GM21390 (cell line): ENCODE data around the gene MTNR1A.

ENCODE experiments used
- ATAC-seq: cut with Tn5 transposase; IDR thresholded peaks from one replicate; pipeline ENCODE4 v1.9.1; 2021; ENCODE audit not compliant: unreplicated experiment

The MTNR1A gene

DNA sequence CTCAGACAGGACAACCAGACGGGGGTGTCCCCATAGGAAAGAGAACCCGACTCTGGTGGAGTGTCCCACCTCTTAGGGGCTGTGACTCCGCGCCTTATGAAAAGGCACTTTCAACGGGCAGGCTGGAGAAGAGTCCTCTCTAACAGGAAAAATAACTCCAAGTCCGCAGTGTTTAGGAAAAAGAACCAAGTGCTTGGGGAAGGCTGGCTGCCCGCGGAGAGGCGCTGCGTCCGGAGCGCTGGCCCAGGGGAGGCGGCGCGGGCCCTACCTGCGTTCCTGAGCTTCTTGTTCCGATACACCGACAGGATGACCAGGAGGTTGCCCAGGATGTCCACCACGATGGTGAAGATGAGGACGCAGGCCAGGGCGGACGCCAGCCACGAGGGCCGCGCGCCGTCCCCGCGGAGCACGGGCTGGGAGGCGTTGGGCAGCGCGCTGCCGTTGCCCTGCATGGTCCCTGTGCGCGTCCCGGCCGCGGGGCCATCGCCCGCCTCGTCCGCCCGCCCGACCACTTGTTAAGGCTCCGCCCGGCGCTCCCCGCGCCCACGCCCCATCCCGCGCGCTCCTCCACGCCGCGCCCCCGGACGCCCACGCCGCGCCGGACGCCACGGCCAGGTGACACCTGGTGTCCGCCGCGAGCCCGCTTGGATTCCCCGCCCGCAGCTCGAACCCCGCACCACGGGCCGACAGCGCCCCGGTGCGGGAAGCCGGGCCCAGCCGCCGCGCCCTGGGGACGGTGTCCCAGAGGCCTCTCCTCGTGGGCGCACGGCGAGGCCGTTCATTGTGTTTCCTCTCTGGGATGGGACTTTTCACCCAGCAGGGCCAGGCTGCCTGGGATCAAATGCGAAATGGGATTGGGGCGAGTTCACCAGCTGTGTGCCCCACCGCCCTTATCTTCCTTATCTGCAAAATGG lies at the start of gene MTNR1A:
TSS of gene MTNR1A (minus strand) at position 654 of the 914 bp plus-strand sequence. CDS start at position 452, 202 bp downstream.
- ATAC-seq, result no peak

DNA sequence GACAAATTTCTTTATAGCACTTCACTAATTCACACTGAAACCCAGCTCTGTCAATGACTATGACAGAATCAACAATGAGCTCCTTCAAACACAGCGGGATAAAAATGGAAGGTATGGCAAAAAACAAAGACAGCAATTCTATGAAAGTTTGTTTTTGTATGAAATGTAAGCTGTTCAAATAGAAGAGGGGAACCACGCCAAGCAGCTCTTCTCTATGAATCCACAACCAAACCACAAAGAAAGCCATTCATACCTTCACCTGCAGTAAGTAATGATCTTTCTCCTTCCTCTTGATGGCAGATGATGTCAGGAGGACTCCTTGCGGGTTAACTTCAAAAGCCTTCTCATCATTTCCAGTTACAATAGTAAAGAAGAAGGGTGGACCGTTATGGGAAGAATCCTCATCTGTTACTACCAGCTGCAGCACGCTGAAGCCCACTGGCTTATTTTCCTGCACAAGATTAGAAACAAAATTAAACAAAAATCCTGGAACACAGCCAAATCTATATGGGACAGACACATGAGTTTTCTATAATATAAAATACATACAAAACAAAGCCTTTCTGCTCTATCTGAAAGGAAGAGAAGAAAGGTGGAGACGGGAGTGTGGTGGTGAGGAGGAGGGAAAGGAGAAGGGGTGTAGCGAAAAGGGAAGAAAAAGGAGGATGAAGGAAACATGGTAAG lies 48.9 kb upstream of the MTNR1A start:
- no peak for ATAC-seq

DNA sequence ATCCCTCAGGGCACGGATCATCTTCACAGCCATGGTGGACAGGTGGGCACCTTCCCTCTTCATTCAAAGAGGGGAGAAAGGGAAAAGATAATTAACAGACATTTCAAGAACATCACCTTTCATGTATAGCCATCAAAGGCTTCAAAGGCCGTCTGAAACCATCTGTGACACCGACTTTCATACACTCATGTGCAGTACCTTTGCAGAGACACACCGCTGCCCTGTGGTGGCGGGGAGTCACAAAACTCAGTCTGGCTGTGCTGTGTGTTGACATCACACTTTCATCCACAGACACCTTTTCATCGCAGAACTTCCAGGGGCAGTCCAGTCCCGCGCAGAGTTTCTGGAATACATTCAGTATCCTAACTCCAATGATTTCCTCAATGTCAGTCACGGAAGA lies 47.6 kb upstream of the MTNR1A start:
- no peak for ATAC-seq

DNA sequence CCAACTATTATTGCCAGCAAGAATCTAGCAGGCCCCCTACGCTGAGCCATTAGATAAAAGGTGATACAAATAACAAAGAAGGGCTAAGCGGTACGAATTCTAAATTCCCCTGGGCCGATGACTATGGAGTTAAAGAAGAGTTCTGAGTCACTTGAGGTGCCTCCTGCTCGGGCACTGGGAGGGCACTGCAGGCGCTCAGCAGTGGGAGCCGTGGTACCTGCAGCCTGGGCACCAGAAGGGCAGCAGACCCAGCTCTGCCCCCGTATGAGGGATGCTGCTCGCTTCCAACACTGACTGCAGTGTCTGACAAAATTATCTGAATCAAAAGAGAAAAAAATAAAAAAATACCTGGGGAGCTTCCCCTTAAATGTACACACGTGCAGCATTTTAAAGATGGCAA lies 44.1 kb upstream of the MTNR1A start:
- ATAC-seq, result no peak

DNA sequence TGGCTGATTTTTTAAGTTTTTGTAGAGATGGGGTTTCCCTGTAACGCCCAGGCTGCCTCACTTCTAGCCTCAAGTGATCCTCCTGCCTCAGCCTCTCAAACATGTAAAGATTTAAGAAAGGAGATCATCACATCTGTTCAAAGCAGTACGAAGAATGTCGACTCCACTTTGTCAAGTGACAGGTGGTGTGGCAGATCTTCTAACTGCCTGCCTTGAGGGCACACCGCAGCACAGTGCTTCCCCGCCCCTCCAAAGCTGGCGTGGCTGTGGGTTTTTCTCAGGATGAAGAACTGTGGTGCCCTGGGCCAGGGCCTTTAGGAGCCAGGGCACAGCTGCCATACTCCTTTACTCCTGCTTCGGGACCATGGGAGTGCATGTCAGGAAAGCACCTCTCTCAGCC lies 43.3 kb upstream of the MTNR1A start:
- ATAC-seq, result no peak

DNA sequence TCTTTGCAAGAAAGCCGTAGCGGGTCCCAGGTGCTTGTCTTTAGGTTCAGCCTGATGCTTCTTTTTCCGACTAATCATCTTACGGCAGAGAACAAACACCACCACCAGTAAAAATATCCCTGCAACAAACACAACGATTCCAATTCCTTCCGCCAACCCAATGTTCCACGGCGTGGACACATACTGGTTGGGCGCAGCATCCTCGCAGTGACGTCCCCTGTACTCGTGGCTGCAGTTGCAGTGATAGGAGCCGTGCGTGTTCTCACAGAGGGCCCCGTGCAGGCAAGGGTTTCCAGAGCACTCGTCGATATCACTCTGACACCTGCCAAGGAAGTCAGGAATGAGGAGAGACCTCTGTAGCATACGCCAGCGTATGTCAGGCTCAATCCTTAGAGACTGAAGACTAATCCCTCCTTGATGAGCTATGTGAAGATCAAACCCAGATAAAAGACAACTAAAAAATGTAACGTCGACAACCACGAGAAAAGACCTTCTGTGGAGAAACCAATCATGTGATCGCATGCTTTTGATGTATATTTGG lies 41.6 kb upstream of the MTNR1A start:
- ATAC-seq, result no peak

DNA sequence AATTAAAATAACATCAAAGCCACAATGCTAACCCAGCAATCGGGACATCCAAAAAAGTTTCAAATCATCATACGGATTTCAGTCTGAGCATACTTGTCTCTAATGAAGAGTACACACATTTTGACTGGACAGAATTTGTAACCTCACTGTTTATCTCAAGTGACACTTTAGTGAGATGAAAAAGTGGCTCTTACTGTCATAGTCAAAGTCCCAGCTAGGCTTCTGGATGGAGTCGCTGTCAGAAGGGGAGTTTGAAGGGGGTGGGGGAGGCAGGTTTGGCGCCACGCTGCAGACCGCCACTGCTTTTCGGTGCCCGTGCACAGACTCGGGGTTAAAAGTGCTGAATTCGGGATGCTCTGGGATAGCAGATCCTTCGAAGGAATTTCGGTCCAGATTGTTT lies 41.0 kb upstream of the MTNR1A start:
- ATAC-seq, result no peak

DNA sequence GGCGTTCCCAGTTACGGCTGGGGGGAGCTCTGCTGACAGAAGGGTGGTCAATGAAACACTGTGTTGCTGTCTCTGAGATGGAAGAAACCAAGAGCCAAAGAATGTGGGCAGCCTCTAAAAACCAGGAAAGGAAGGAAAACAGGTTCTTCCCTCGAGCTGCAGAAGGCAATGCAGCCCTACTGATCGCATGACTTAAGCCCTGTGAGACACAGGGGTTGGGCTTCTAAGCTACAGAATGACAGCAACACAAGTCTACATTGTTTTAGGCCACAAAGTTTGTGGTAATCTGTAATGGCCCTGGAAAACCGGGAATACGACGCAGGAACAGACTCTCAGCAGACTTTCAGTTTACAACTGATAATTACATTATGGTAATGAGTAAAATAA lies 38.2 kb upstream of the MTNR1A start:
- ATAC-seq, result no peak

DNA sequence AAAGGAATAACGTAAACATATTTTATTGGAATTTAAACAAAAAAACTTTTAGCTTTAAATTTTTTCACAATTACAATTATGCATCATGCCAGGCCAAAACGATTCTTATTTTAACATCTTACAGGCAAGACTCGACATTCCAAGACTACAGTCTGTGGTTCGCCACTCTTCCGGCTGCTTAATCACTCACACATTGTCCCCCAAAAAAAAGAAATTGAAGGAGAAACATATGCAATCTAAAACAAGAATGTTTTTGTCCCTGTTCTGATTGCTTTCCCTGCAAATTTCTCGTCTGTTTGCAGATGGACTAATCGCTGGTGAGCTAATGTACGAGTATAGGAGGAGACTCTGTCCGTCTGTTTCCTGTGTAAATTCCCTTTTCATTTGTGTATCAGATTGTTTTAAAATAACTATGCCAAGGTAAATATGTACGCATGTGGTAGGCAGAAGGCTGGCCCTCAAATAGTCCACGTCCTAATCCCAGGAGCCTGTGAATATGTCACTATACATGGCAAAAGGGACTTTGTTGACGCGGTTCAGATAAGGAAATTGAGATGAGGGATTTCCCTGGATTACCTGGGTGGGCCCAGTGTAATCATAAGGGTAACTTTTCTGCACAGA lies 37.7 kb upstream of the MTNR1A start:
- no peak for ATAC-seq

DNA sequence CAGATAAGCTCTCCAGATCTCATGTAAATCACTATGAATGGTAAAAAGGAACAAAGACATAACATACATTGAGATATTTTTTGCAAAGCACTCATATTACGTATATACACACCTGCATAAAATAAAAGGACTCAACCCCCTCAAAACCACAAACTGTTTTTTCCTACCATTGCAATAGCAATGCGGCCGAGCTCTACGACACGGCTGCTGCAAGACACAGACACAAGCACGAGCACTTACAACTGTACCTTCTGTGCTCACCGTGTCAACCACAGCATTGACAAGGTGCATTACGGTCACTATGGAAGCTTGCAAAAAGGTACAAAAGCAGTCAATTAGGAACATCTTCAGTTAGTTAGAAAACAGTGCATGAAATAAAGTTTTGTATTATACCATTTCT lies 37.1 kb upstream of the MTNR1A start:
- ATAC-seq, result no peak

DNA sequence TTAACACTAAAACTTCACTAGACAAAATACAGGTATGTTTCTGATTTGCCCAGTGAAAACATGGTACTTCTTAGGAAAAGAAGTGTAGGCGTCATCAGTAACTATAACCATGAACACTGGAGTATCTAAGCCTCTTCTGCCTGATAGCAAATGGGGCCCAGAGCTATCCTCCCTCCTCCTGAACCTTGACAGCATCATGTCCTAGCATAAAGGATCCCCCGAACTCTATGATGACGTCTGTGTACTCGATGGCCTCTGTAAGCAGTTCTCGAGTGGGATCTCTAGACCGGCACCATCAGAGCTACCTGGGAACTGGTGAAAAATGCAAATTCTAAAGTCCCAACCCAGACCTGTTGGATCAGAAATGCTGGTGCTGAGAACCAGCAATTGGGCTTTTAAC lies 36.3 kb upstream of the MTNR1A start:
- ATAC-seq, result no peak

DNA sequence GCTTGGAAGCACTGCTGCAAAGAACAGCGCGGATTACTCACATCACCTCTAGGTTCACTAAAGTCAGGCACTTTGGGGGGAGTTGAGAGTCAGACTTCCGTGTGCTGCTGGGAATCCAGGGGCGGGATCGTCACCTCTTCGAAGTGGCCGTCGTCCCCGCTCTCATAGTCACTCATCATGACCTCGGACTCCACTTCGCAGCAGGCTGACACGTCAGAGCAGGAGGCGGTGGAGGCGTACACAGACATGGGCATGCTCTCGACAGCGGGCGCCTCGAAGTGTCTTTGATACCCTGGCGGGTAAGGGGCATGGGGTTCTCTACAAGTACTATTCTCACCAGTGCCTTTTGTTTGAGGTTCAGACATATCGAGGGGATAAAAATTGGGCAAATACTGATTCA lies 33.1 kb upstream of the MTNR1A start:
- ATAC-seq, result no peak

DNA sequence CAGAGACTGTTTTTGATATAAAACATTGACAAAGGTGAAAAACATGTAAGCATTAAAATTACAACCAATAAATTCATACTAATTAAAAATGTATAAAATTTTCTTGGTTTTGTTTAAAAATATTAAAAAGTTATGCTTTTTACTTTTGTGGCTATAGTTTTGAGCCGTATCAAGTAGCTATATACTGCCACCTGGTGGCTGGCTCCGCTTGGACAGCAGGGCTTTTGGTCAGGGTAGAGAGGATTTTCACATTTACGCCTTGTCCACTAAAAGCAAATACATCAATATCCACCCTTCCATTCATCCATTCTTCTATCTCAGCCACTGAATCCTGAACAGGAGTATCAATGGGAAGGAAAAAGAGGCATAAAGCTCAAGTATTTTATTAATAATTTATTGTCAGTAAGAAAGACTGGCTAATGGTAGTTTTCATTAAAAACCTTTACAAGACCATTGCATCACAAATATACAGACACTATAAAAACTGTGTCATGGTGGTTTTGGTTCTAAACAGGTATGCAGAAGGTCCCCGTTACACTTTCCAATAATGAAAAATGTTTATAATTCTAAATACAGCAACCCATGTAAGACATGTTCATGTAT lies 32.1 kb upstream of the MTNR1A start:
- ATAC-seq, result peak; percentile 65

DNA sequence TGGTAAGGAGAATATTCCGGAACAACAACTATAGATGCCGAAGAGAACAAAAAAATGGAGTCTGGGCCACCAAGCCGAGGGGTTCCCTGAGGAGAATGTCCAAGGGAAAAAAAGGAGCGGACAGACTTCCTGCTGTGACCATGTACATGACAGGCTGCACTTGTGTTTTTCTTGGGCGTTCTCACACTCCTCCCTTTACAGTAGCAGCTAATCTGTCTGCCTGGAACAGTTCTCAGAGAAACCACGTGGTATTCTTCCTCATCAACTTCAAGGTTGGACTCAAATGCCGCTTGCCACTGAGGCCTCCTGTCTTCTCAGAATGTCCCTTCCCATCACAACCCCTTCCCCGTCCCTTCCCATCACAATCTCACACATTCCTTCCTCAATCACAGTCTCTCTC lies 30.8 kb upstream of the MTNR1A start:
- no peak for ATAC-seq

DNA sequence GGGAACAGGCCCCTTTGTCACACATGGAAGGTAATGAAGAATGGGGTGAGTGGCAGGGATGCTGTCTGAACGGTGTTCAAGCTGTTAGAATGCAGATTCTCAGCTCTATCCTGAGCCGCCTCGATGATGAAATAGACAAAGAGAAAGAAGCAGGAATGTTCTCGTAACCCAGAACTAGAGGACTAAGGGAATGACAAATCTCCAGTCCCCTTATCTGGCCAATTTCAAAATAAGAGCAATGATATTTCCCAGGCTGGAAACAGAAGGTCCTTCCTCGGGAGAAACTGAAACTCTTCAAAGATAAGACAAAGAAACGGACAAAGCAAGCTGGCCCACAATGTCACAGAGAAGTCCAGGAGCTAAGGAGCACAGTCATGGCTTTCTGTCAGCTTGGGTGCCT lies 29.5 kb upstream of the MTNR1A start:
- ATAC-seq, result no peak

DNA sequence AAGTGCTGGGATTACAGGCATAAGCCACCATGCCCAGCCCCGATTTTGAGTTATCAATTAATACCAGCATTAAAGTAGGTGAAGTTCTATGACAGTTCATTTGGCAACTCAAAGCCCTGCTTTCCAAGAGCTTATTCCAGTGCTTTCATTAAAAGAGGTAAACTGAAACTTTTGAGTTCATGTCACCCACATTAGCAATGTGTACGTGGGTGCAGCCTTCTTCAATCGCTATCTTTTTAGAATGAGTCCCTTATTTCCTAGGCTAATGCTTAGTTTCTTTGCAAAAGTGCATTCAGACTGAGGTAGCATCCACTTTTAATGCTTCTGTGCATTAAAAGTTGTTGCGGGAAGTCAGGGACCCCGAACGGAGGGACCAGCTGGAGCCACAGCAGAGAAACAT lies 26.1 kb upstream of the MTNR1A start:
- no peak for ATAC-seq

DNA sequence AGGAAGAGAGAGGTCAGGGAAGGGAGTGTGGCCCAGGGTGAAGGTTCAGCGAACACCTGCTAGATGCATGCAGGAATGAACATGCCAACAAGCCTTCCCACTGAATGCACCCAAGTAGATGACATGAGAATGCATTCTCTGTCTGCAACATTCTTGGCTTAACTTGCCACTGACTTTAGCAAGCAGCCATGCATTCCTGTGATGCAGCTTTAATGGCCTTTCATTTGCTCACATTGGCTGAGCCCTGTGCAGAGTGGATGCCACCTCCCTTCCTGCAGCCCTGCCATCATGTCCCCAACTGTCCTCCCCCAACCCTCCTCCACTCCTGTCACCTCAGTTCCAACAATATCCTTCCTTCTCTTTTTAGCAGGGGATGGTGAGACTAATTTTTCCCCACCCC lies 25.3 kb upstream of the MTNR1A start:
- no peak for ATAC-seq

DNA sequence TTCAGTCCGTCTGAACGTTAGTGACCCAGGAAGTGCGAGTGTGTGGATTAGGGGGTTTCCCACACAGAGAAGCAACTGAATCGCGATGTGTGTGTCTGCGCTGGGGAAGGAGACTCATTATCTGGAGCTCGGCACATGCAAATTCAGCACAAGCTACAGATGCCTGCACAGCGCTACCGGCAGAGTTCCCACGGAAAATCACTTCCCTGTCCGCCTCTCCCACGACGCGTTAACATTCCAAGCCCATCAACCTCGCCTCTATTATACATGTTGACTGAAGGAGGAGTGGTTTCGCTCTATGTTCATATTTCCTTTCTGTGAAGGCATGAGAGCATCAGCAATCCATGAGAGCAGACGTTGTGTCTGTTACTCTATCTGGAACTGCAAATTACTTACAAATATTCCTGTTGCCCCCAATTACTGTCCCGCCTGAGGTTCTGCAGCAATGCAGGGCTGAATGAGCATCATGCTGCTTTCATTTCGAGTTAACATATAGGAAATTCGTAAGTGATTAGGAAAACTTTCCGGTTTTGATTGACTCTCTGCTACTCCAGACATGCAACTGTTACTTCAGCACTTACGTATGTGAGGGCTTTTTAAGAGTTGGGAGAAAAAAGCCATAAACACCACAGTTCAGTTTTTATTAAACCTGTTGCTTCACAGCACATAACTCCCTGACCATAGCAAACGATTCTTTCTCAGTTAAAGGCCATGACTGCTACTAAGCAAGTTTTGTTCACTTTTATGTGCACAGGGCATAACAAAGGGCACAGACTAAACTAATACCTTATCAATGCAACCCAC lies 15.0 kb upstream of the MTNR1A start:
- no peak for ATAC-seq

DNA sequence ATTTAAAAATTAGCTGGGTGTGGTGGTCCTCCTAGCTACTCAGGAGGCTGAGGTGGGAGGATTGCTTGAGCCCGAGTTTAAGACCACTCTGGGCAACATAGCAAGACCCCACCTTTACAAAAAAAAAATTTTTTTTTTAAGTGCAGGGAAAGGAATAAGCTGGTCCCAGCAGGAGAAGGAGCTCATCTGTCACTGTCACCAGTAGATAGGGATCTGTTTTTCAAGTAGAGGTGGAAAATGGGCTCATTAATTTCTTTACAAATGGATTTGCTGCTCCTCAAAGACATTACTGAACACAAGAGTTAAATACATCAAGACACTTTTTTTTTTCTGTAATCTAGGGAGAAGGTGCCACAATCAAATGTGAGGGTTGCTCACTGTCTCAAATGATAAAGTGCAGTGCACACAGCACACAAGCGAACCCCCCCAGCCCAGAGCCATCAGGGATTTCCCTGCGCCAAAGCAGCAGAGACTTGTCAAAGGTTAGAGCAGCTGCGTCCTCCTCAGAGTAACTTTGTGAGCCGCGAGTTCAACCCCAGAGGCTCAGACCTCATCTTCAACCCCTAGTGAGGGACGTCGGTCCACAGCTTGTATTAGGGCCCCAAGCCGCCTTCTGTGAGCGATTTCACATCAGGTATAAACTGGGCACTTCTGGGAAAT lies 14.3 kb upstream of the MTNR1A start:
- no peak for ATAC-seq

DNA sequence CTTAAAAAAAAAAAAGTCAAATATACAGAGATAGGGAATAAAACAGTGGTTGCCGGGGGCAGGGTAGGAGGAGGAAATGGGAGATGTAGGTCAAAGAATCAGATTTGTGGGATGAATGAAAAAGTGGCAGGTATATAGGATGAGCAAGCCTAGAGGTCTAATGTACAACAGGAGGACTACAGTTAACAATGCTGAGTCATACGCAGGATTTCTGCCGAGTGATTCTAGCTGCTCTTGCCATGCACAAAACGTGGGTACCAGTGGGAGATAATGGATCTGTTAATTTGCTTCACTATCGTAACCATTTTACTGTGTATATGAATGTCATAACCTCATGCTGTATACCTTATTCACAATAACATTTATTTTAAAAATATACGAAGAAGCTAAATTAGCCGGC lies 10.7 kb upstream of the MTNR1A start:
- no peak for ATAC-seq
